BE2C (cell line): ENCODE results near the gene NOC2L.

ENCODE experiments used
- DNase-seq: peaks from one replicate; pipeline ENCODE4 v3.0.0-alpha.2; 2020
- H3K27me3 ChIP-seq: fragments of 250-450 bp; sonication (Bioruptor Pico); 2 replicates; pipeline ENCODE4 v1.5.1; 2020; ENCODE audit warnings: mild to moderate bottlenecking
- H3K36me3 ChIP-seq: fragments of 250-450 bp; sonication (Bioruptor Pico); 2 replicates; pipeline ENCODE4 v1.5.1; 2020; ENCODE audit warnings: mild to moderate bottlenecking
- H3K4me1 ChIP-seq: fragments of 250-450 bp; sonication (Bioruptor Pico); 2 replicates; pipeline ENCODE4 v1.5.1; 2020
- H3K4me3 ChIP-seq: 2 replicates; pipeline ENCODE4 v1.5.1; 2011; ENCODE audit warnings: low read depth, low read length
- H3K9me3 ChIP-seq: fragments of 250-450 bp; sonication (Bioruptor Pico); 2 replicates; pipeline ENCODE4 v1.5.1; 2020
- CTCF ChIP-seq: IDR thresholded peaks from 2 replicates; pipeline ENCODE4 v1.5.1; 2012; ENCODE audit warnings: mild to moderate bottlenecking, low read depth, low read length

NOC2L gene

GRCh38 chr1:923991-924655 lies 34.9 kb downstream of the NOC2L start:
- no peaks in the 10 kb centered on the region; the same call in none of the 2 replicates for H3K27me3 ChIP-seq
- peak overlapping the region; percentile 57 for H3K4me3 ChIP-seq
- DNase-seq, result no peak
- no peaks in the 10 kb centered on the region for H3K9me3 ChIP-seq
- peaks cover 5% of the 10 kb centered on the region for H3K36me3 ChIP-seq
- TF ChIP-seq CTCF, result no peak
- H3K4me1 ChIP-seq, result peaks cover 25% of the 10 kb centered on the region

- peak; percentile 87 for DNase-seq
- Histone ChIP-seq H3K9me3 (no peaks in the 10 kb centered on the region), H3K4me3 (peak within 1 kb of the TSS; percentile 57), H3K4me1 (peaks cover 31% of the 10 kb centered on the region), H3K27me3 (no peaks in the 10 kb centered on the region; the same call in none of the 2 replicates), H3K36me3 (peaks cover 5% of the 10 kb centered on the region)
- TF ChIP-seq CTCF, result peak; percentile 19
These were observed 35.7 kb downstream of the NOC2L start, which contains the start of gene SAMD11 for GRCh38 chr1:923131-923990. Gene SAMD11 (plus strand): TSS chr1:923923. CDS start chr1:924432, 509 bp downstream.

GRCh38 chr1:921011-921837 lies 37.8 kb downstream of the NOC2L start:
- H3K9me3 ChIP-seq, result no peaks in the 10 kb centered on the region
- peaks cover 5% of the 10 kb centered on the region for H3K36me3 ChIP-seq
- H3K4me1 ChIP-seq, result peaks cover 46% of the 10 kb centered on the region
- TF ChIP-seq CTCF, result peak; percentile 52
- peak; percentile 90 for DNase-seq
- H3K27me3 ChIP-seq, result no peaks in the 10 kb centered on the region; the same call in none of the 2 replicates
- peak overlapping the region; percentile 24 for H3K4me3 ChIP-seq

GRCh38 chr1:920521-920920 lies 38.5 kb downstream of the NOC2L start:
- no peaks in the 10 kb centered on the region; the same call in none of the 2 replicates for H3K27me3 ChIP-seq
- TF ChIP-seq CTCF, result no peak
- peak; percentile 26 for DNase-seq
- H3K36me3 ChIP-seq, result peaks cover 5% of the 10 kb centered on the region
- peaks cover 51% of the 10 kb centered on the region for H3K4me1 ChIP-seq
- peak overlapping the region; percentile 24 for H3K4me3 ChIP-seq
- no peaks in the 10 kb centered on the region for H3K9me3 ChIP-seq

- Histone ChIP-seq H3K27me3 (no peaks in the 10 kb centered on the region; the same call in 1 of the 2 replicates), H3K4me1 (peaks cover 51% of the 10 kb centered on the region), H3K4me3 (no peak overlapping the region), H3K9me3 (no peaks in the 10 kb centered on the region), H3K36me3 (peaks cover 5% of the 10 kb centered on the region)
- DNase-seq, result peak; percentile 22
- TF ChIP-seq CTCF, result no peak
These were observed 39.0 kb downstream of the NOC2L start for GRCh38 chr1:920010-920409.
